ENCODE measurements around the gene EPS8L3. TPM values are rescaled to one million over a fixed set of nuclear protein-coding genes. Genes with fewer than 3 reads are reported as not detected.
A peak's percentile ranks its signal among the peaks of the same experiment; 100 is the strongest.

The EPS8L3 gene
- total and polyA plus RNA-seq, 9 of the 15 experiments (the other 6 are each of a cell fraction or from before 2014, with no cell fraction given) = 0.09 to 0.42 (median 0.14) TPM; not detected in 5

DNA sequence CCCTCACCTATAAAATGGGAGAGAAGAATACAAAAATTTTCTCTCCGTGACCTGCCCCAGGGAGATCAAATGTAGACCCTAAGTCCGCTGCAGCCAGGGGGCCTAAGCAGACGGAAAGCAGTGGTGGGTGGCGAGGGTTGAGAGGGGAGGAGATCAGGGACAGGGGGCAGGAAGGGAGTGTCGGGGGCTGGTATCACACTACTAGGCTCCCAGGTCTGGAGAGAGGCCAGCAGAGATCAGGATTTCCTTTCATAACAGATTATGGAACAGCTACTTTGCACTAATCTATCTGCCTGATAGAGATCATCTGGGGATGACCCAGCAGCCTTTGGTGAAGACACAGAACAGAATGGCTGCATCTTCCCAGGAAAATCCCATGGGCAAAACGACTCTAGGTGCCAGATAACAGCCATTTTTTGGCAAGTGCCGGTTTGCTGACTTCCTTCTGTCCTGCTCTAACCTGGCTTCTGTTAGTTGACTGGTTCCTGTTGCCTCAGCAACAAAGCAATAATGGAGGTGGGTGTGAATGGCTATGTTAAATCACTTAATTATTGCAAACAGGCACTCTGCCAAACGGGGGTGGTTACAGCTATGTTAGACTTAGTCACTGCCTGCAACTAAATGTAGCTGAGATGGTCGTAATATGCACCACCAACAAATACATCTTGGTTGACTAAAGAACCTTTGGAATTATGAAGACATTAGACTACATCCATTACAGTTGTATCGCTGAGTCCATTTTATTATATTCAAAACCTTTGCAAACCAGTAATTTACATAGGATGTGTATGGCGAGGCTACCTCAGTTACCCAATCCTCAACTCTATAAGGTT lies 30.0 kb upstream of the EPS8L3 start (continued):
- TF ChIP-seq, protein P1, sequence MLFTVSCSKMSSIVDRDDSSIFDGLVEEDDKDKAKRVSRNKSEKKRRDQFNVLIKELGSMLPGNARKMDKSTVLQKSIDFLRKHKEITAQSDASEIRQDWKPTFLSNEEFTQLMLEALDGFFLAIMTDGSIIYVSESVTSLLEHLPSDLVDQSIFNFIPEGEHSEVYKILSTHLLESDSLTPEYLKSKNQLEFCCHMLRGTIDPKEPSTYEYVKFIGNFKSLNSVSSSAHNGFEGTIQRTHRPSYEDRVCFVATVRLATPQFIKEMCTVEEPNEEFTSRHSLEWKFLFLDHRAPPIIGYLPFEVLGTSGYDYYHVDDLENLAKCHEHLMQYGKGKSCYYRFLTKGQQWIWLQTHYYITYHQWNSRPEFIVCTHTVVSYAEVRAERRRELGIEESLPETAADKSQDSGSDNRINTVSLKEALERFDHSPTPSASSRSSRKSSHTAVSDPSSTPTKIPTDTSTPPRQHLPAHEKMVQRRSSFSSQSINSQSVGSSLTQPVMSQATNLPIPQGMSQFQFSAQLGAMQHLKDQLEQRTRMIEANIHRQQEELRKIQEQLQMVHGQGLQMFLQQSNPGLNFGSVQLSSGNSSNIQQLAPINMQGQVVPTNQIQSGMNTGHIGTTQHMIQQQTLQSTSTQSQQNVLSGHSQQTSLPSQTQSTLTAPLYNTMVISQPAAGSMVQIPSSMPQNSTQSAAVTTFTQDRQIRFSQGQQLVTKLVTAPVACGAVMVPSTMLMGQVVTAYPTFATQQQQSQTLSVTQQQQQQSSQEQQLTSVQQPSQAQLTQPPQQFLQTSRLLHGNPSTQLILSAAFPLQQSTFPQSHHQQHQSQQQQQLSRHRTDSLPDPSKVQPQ (CRISPR knock-in tag; IDR thresholded peaks at IDR 0.05; ENCODE audit: borderline replicate concordance) = no peak
- TF ChIP-seq U2AF1 (optimal IDR thresholded peaks at IDR 0.05; ENCODE audit: low read depth, low read length) (no peak), ZNF707 (CRISPR knock-in tag; conservative IDR thresholded peaks at IDR 0.05) (no peak), HOMEZ (CRISPR knock-in tag; IDR thresholded peaks at IDR 0.05) (no peak), ZNF644 (tag; IDR thresholded peaks at IDR 0.05; ENCODE audit: low read depth) (0 out of 2 replicates have a peak, but pooled peaks have one; percentile 51), AFF4 (CRISPR knock-in tag; IDR thresholded peaks at IDR 0.05) (0 out of 2 replicates have a peak, but pooled peaks have one; percentile 55), RHOXF2B (CRISPR knock-in tag; conservative IDR thresholded peaks at IDR 0.05) (no peak), FOXA3 (CRISPR knock-in tag; conservative IDR thresholded peaks at IDR 0.05 in 1 of 2, IDR thresholded peaks at IDR 0.05 in 1 of 2) (peak in 1 of 2 experiments; percentile 52; a peak in 2 of 4 replicates), ARID1B (IDR thresholded peaks at IDR 0.05) (peak; percentile 35; the same call in 1 of the 2 replicates), TSC22D4 (tag; IDR thresholded peaks at IDR 0.05) (no peak), BACH1 (tag; IDR thresholded peaks at IDR 0.05) (peak; percentile 17; the same call in 1 of the 2 replicates), ZEB2 (IDR thresholded peaks at IDR 0.05) (no peak), HNRNPL (IDR thresholded peaks at IDR 0.05; ENCODE audit: low read depth, low read length) (no peak), SRSF1 (IDR thresholded peaks at IDR 0.05; ENCODE audit: low read depth, low read length) (no peak), ZNF316 (IDR thresholded peaks at IDR 0.05) (no peak), TARDBP (IDR thresholded peaks at IDR 0.05) (no peak), HDAC2 (IDR thresholded peaks at IDR 0.05) (no peak), RBM34 (IDR thresholded peaks at IDR 0.05; ENCODE audit: borderline replicate concordance, insufficient read depth, low read length) (no peak)
- TF ChIP-seq, protein P2, sequence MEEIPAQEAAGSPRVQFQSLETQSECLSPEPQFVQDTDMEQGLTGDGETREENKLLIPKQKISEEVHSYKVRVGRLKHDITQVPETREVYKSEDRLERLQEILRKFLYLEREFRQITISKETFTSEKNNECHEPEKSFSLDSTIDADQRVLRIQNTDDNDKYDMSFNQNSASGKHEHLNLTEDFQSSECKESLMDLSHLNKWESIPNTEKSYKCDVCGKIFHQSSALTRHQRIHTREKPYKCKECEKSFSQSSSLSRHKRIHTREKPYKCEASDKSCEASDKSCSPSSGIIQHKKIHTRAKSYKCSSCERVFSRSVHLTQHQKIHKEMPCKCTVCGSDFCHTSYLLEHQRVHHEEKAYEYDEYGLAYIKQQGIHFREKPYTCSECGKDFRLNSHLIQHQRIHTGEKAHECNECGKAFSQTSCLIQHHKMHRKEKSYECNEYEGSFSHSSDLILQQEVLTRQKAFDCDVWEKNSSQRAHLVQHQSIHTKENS (CRISPR knock-in tag; IDR thresholded peaks at IDR 0.05) = no peak
